ENCODE data around the gene NRP2.

DNA sequence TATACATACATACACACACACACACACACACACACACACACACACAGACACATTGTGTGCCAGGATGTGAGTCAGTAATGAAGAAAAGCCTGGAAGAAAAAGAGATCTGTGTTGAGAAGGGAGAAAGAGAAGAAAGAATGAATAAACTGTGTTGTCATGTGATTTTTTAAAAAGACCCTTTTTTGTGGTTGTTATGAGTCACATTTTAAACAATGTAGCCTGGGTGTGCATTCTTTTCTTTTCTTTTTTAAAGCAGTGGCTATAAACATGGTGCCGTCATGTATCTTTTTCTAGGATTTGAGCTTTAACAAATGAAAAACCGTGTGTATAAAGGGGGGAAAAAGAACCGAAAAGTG lies 87.2 kb downstream of the NRP2 start:
- TF ChIP-seq SP1 (IDR thresholded peaks at IDR 0.05) (no peak), RAD21 (IDR thresholded peaks at IDR 0.05) (no peak)
- TF ChIP-seq, protein P1, sequence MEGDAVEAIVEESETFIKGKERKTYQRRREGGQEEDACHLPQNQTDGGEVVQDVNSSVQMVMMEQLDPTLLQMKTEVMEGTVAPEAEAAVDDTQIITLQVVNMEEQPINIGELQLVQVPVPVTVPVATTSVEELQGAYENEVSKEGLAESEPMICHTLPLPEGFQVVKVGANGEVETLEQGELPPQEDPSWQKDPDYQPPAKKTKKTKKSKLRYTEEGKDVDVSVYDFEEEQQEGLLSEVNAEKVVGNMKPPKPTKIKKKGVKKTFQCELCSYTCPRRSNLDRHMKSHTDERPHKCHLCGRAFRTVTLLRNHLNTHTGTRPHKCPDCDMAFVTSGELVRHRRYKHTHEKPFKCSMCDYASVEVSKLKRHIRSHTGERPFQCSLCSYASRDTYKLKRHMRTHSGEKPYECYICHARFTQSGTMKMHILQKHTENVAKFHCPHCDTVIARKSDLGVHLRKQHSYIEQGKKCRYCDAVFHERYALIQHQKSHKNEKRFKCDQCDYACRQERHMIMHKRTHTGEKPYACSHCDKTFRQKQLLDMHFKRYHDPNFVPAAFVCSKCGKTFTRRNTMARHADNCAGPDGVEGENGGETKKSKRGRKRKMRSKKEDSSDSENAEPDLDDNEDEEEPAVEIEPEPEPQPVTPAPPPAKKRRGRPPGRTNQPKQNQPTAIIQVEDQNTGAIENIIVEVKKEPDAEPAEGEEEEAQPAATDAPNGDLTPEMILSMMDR (IDR thresholded peaks at IDR 0.05; ENCODE audit: low read depth, low read length, missing input control) = no peak
